ENCODE data around the gene IFRD2.
"Not testable (repeated sequence)": the region's sequence is repeated elsewhere in the genome, so short reads cannot be mapped to it uniquely, and the experiment has no call there.

Gene IFRD2

GRCh38 chr3:50286322-50287227 is 5.7 kb downstream of the IFRD2 start:
- no peak for DNase-seq (ENCODE audit: low spot score)

DNA sequence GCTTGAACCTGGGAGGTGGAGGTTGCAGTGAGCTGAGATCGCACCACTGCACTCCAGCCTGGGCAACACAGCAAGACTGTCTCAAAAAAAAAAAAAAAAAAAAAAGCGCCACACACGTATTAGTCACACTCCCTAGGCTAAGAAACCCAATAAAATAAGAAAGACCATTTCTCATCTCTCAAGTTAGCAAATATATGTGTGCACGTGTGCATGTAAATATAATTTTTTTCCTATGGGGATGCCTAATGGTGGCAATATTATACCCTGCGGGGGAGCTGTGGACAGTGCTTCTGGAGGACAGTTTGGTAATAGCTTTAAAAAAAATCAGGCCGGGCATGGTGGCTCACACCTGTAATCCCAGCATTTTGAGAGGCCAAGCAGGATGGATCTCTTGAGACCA is 8.1 kb downstream of the IFRD2 start:
- DNase-seq (ENCODE audit: low spot score): not testable (repeated sequence)

- no peak for DNase-seq (ENCODE audit: low spot score)
Observed at GRCh38 chr3:50279255-50280016, 12.8 kb downstream of the IFRD2 start.

GRCh38 chr3:50278880-50279224 is 13.4 kb downstream of the IFRD2 start, which contains the start of gene LSMEM2:
TSS of gene LSMEM2 (plus strand) at chr3:50279087. CDS start at chr3:50279114, 27 bp downstream.
- peak; percentile 68 for DNase-seq (ENCODE audit: low spot score)

DNA sequence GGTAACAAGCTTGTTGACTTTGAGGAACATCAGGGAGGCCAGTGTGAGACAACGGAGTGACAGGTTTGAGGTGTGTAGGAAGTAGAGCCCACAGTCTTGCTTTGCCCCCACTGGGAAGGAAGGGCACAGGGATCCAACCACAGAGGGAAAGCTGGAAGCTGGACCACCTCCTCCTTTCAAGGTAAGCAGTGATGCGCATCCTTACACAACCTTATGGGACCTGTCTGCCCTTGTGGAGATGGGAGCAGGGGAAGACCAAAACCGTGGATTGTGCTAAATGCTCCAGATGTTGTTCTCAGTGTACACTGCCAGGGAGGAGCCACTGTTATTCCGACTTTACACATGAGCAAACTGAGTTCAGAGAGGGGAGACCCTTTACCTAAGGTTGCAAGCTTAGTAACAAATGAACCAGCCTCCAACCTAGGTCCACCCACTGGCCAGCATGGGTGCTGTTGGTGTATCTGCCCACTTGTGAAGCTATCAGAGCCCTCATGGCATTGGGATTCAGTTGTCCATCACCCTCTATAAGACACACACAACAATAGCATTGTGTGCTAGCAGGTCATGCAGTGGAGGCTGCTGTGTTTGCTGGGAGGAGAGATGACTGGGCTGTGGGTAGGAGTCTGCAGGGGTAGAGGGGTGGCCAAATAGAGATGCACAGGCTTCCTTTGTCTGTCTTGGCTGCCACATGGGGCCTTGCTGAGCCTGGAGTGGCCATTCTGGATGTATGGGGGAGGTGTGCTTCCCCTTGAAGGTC is 13.9 kb downstream of the IFRD2 start:
- DNase-seq (ENCODE audit: low spot score): peak; percentile 85

DNA sequence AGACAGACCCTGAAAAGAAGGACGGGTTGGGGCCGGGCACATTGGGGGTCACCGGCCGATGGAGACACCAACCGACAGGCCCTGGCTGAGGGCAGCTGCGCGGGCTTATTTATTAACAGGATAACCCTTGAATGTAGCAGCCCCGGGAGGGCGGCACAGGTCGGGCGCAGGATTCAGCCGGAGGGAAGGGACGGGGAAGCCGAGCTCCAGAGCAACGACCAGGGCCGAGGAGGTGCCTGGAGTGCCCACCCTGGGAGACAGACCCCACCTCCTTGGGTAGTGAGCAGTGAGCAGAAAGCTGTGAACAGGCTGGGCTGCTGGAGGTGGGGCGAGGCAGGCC is 15.5 kb downstream of the IFRD2 start:
- DNase-seq (ENCODE audit: low spot score): no peak

DNA sequence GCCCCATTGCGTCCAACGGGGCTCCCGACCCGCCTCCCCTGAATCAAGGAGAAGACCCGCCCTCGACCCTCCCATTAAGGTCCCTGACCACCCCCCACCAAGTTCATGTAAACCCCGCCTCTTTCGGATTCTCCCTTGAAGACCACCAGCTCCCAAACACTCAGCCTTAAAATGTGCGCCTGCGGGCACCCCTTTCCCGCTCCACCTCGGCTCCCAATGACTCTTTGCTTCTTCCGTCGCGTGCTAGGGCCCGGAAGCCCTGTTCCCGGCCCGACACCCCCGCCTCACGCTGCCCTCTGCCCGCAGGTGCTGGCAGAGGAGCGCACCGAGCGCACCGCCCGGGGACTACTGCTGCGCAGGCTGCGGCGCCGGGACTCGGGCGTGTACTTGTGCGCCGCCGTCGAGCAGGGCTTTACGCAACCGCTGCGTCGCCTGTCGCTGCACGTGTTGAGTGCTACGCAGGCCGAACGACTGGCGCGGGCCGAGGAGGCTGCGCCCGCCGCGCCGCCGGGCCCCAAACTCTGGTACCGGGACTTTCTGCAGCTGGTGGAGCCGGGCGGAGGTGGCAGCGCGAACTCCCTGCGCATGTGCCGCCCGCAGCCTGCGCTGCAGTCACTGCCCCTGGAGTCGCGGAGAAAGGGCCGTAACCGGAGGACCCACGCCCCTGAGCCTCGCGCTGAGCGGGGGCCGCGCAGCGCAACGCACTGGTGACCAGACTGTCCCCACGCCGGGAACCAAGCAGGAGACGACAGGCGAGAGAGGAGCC is 16.1 kb downstream of the IFRD2 start:
- DNase-seq (ENCODE audit: low spot score): no peak

- no peak for DNase-seq (ENCODE audit: low spot score)
Observed at GRCh38 chr3:50275141-50275995, 16.9 kb downstream of the IFRD2 start.

DNA sequence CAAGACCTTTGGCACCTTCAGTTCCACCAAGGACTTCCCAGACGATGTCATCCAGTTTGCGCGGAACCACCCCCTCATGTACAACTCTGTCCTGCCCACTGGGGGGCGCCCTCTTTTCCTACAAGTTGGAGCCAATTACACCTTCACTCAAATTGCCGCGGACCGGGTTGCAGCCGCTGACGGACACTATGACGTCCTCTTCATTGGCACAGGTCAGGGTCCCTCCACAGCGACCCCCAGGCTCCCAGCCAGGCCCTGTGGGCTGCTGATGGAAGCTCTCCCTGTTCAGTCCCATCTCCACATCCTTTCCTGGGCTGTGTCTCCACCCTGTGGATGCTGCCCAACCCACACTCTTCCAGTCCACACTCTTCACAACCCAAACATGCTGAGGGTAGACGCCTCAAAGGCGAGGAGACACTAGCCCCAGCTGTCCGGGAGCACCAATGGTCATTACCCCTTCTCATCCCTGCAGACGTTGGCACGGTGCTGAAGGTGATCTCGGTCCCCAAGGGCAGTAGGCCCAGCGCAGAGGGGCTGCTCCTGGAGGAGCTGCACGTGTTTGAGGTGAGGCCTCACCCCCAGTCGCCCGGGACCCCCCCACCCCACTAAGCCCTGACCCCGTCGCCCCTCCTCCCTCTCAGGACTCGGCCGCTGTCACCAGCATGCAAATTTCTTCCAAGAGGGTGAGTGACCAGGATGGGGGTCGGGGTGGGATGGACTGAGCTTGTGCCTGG is 17.7 kb downstream of the IFRD2 start:
- DNase-seq (ENCODE audit: low spot score): no peak

DNA sequence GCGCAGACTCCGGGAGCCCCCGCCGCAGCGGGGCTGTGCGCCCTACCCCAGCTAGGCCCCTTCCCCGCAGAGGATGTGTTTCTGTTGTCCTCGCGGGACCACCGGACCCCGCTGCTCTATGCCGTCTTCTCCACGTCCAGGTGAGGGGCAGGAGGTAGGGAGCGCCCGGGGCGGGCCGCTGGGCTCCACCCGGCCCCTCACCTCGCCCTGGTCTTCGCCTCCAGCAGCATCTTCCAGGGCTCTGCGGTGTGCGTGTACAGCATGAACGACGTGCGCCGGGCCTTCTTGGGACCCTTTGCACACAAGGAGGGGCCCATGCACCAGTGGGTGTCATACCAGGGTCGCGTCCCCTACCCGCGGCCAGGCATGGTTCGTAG is 18.6 kb downstream of the IFRD2 start:
- no peak for DNase-seq (ENCODE audit: low spot score)

DNA sequence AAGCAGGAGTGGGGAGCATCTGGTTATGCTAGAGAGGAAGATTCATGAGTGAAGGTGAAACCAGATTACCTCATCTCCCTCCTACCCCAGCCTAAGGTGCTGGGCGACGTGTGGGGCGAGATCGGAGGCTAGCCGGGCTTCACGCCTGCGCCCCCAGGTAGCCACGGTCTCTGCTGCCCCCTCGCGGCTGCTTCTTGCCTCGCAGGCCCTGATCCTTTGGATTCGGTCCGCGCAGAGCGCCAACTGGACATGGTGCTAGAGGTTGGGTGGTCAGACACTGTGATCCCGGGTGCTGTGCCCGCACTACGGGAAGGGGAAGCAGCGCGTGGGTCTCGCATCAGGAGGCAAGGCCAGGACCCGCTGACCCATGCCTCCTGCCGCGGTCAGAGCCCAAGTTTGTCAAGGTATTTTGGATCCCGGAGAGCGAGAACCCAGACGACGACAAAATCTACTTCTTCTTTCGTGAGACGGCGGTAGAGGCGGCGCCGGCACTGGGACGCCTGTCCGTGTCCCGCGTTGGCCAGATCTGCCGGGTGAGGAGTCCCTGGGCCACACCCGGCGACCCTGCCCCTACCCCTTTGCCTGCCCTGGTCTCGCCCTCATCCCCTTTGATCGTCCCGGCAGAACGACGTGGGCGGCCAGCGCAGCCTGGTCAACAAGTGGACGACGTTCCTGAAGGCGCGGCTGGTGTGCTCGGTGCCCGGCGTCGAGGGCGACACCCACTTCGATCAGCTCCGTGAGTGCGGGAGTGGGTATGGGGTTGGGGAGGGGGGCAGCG is 19.1 kb downstream of the IFRD2 start:
- DNase-seq (ENCODE audit: low spot score): peak; percentile 90

GRCh38 chr3:50272538-50272910 is 19.7 kb downstream of the IFRD2 start:
- not testable (repeated sequence) for DNase-seq (ENCODE audit: low spot score)

GRCh38 chr3:50271314-50271936 is 20.8 kb downstream of the IFRD2 start:
- no peak for DNase-seq (ENCODE audit: low spot score)

GRCh38 chr3:50270422-50271224 is 21.6 kb downstream of the IFRD2 start:
- DNase-seq (ENCODE audit: low spot score): no peak

GRCh38 chr3:50269977-50270413 is 22.2 kb downstream of the IFRD2 start:
- no peak for DNase-seq (ENCODE audit: low spot score)

- DNase-seq (ENCODE audit: low spot score): no peak
Observed at GRCh38 chr3:50269460-50269859, 22.8 kb downstream of the IFRD2 start.

DNA sequence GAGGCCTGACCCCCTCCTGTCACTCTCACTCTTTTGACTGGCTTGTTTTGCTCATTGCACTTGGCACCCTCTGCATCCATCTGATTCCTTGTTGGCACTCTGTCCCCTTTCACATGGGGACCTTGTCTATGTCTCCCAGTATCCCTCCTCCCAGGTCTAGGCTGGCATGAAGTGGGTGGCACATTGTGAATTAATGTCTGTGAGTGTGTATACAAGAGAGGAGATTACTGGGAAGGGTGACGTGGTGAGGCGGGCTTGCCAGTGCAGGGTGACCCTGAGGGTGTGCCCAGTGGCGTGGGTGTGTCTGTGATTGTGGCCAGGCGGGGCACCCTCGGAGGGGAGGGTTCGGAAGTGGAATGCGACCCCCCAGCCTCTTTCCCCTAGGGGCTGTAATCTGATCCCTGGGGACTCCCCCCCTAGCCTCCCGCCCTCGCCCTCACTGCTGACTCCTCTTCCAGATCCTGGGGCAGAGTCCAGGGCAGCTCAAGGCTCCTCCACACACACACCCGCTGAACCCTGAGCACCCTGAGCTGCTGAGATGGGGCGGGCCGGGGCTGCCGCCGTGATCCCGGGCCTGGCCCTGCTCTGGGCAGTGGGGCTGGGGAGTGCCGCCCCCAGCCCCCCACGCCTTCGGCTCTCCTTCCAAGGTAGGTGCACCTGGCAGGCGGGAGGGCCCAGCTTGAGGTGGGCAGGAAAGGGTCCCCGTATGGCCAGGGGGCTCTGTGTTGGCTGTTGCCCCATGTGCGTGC is 23.4 kb downstream of the IFRD2 start, which contains the start of gene SEMA3B:
SEMA3B (plus strand) TSS at position 445 of the 749 bp plus-strand sequence; CDS start at position 539, 94 bp downstream.
- no peak for DNase-seq (ENCODE audit: low spot score)
